GM19438 (cell line): ENCODE data around the gene RAB4B.
A peak's percentile ranks its signal among the peaks of the same experiment; 100 is the strongest.
"Not testable (repeated sequence)": the region's sequence is repeated elsewhere in the genome, so short reads cannot be mapped to it uniquely, and the experiment has no call there.

ENCODE experiments used
- ATAC-seq: cut with Tn5 transposase; IDR thresholded peaks from one replicate; pipeline ENCODE4 v1.9.1; 2021; ENCODE audit warnings: low read depth; ENCODE audit not compliant: unreplicated experiment

The RAB4B gene

GRCh38 chr19:40750058-40750873 lies 27.8 kb upstream of the RAB4B start, which contains the start of gene ACTMAP:
TSS of gene ACTMAP (minus strand) at chr19:40750477. CDS start at chr19:40749803, 674 bp downstream.
- peak; percentile 73 for ATAC-seq

DNA sequence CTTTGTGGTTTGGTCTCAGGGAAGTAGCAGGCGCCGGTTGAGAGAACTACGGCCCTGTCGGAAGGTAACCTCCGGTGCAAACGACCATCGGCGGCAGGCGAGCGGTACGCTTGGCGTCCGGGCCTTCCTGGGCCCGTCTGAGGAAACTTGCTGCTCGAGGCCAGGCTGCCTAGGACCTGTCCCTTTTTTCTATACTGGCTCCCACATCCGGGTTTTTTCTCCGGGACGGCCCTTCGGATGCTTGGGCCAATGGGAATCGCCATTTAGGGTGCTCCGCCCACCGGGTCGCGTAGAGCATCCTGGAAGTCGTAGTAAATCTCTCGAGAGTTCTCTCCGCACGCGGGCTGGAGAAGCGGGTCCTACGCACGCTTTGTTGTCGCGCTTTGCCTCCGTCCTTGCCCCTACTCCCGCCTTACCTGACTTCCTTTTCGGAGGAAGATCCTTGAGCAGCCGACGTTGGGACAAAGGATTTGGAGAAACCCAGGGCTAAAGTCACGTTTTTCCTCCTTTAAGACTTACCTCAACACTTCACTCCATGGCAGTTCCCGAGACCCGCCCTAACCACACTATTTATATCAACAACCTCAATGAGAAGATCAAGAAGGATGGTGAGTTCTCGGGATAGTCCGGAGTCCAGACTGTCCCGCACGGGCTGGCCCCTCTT lies 27.0 kb upstream of the RAB4B start, which contains the start of gene SNRPA:
SNRPA (plus strand) TSS at position 330 of the 664 bp plus-strand sequence; CDS start at position 536, 206 bp downstream.
- ATAC-seq, result peak; percentile 54

GRCh38 chr19:40752257-40752781 lies 25.7 kb upstream of the RAB4B start:
- no peak for ATAC-seq

DNA sequence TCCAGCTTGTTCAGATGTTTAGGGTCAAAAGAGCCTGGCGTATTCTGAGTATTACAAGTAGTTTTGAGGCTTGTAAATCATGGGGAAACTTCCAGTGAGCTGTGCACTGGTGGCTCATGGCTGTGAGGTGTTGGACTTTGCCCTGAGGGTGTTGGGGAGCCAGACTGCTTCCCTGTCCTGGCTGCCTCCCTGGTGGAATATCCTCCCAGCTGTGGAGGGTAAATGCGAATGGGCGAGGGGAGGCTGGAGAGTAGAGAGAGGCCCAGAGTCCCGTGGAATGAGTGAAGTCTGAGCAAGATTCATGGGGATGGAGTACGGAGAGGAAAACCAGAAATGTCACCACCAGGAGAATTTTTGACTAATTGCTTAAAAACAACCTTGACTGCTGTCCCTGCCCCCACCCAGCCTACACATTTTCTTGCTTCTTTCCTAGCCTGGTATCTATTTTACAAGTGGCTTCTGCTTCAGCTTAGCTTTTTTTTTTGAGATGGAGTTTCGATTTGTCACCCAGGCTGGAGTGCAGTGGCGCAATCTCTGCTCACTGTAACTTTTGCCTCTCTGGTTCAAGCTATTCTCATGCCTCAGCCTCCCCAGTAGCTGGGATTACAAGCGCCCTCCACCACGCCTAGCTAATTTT lies 23.3 kb upstream of the RAB4B start:
- ATAC-seq, result no peak

GRCh38 chr19:40755248-40755624 lies 22.8 kb upstream of the RAB4B start:
- ATAC-seq, result no peak

DNA sequence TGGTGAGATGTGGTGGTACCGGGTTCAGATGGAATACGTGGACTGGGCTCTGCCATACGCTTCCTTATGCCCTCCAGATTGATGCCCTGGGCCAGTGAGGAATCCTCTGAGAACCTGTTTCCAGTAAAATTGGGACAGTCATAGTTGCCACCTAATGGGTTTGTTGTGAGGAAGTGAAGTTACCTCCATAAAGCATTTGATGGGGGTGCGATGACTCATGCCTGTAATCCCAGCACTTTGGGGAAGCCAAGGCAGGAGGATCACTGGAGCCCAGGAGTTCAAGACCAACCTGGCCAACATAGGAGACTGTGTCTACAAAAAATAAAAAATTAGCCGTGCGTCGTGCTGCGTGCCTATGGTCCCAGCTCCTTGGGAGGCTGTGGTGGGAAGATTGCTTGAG lies 22.3 kb upstream of the RAB4B start:
- no peak for ATAC-seq

GRCh38 chr19:40756502-40757110 lies 21.4 kb upstream of the RAB4B start:
- ATAC-seq, result no peak

GRCh38 chr19:40758491-40758890 lies 19.6 kb upstream of the RAB4B start:
- ATAC-seq, result no peak

DNA sequence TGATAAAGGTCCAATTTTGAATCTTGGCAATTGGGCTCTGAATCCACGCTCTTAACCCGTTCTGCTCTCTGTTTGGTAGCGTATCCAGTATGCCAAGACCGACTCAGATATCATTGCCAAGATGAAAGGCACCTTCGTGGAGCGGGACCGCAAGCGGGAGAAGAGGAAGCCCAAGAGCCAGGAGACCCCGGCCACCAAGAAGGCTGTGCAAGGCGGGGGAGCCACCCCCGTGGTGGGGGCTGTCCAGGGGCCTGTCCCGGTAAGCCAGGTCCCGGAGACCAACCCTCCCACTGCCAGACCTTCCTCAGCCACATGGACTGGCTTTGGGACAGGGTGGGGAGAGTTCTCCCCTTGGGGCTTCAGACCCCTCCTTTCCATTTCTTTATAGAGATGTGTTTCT lies 18.7 kb upstream of the RAB4B start:
- ATAC-seq, result no peak

GRCh38 chr19:40762754-40763470 lies 15.1 kb upstream of the RAB4B start:
- ATAC-seq, result no peak

- ATAC-seq, result no peak
Observed at GRCh38 chr19:40763526-40763925, 14.5 kb upstream of the RAB4B start.

GRCh38 chr19:40763963-40764362 lies 14.1 kb upstream of the RAB4B start:
- no peak for ATAC-seq

- ATAC-seq, result not testable (repeated sequence)
Observed at GRCh38 chr19:40766385-40766784, 11.7 kb upstream of the RAB4B start.

DNA sequence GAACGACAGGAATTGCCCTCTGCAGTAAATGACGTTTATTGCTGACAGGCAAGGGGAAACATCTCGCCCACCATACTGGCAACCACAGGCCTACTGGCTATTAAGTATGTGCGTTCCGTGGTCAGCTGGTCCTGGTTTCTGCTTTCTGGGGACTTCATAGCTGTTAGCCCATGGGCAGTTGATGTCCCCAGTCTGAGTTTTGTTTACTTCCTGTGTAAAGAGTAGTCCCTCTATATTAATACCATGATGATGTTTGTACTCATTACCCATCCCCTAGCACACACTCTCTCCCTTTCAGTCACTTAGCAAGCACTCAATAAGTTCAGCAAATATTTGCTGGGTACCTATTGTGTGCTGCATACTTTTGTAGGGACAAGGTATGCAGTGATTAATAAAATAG lies 9.2 kb upstream of the RAB4B start:
- no peak for ATAC-seq

DNA sequence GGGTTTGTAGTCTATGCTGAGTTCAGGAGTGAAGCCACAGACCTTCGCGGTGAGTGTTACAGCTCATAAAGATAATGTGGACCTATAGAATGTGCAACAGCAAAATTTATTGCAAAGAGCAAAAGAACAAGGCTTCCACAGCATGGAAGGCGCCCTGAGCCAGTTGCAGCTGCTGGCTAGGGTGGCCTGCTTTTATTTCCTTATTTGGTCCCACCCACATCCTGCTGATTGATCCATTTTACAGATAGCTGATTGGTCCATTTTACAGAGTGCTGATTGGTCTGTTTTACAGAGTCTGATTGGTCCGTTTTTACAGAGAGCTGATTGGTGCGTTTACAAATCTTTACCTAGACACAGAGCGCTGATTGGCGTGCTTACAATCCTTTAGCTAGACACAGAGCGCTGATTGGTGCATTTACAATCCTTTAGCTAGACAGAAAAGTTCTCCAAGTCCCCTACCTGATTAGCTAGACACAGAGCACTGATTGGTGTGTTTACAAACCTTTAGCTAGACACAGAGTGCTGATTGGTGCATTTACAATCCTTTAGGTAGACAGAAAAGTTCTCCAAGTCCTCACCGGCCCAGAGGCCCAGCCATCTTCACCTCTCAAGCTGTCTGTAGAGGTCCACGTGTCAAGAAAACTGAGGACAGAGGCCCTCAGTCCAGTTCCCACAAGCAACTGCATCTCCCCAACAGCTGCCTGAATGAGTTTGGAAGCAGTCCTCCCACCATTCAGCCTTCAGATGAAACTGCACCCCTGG lies 6.8 kb upstream of the RAB4B start:
- not testable (repeated sequence) for ATAC-seq

DNA sequence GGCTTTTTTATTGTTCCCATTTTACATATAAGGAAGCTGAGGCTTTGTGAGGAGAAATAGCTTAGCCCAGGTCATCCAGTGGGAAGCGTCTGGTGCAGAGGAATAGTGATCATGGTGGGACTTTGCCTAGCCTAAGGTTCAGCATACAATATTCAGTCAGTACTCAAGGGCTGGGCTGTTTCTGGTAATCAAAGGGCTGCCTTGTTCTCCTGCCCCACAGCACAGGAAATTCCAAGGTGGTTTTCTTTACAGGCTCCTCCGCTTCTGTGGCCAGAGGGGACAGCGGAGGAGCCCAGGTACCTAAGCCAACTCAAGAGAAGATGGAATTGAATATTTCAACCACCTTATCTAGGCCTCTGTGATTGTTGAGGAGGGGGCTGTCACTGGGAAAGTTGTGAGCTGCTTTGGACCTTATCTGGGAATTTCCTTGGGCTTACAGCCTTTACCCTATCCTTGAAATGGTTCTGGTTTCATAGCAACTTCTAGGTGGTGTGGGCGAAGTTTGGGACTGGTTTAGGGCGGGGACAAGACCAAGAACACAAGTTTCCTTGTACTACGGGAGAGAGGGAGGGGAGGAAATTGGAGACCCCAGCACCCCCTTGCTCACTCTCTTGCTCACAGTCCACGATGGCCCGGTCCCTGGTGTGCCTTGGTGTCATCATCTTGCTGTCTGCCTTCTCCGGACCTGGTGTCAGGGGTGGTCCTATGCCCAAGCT lies 3.0 kb upstream of the RAB4B start, which contains the start of gene MIA:
MIA (plus strand) TSS at position 606 of the 716 bp plus-strand sequence; CDS start at position 628, 22 bp downstream.
- ATAC-seq, result no peak

GRCh38 chr19:40775632-40776022 lies 2.4 kb upstream of the RAB4B start:
- ATAC-seq, result no peak

DNA sequence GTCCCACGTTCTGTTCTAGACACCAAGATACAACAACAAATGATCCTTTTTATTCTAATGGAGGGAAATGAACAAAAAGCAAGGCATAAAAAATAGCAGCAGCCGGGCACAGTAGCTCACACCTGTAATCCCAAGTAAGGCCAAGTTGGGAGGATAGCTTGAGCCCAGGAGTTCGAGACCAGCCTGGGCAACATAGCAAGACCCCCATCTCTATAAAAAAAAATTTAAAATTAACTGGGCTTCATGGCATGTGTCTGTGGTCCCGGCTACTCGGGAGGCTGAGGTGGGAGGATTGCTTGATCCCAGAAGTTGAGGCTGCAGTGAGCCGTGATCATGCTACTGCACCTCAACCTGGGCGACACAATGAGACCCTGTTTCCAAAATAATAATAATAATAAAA lies 1.7 kb upstream of the RAB4B start:
- no peak for ATAC-seq
